ENCODE results near the gene KLK10. TPM values are rescaled to one million over a fixed set of nuclear protein-coding genes. Genes with fewer than 3 reads are reported as not detected.

Gene KLK10
- total RNA-seq, 1 donor, result not detected

GRCh38 chr19:51036519-51036918 lies 17.0 kb upstream of the KLK10 start:
- no peak overlapping the region for H3K4me3 ChIP-seq (ENCODE audit: low read depth, low read length)
- TF ChIP-seq CTCF (IDR thresholded peaks at IDR 0.05; ENCODE audit: insufficient read depth, low read depth, low read length), result no peak
- no peak for DNase-seq (ENCODE audit: low read depth)

GRCh38 chr19:51034704-51035103 lies 15.2 kb upstream of the KLK10 start, which contains the start of gene KLK12:
Gene KLK12 (minus strand): TSS chr19:51035002. CDS start chr19:51034621, 381 bp downstream.
- DNase-seq (ENCODE audit: low read depth), result no peak
- no peak for TF ChIP-seq CTCF (IDR thresholded peaks at IDR 0.05; ENCODE audit: insufficient read depth, low read depth, low read length)
- H3K4me3 ChIP-seq (ENCODE audit: low read depth, low read length), result no peak within 1 kb of the TSS

- no peak for DNase-seq (ENCODE audit: low read depth)
- no peak overlapping the region for H3K4me3 ChIP-seq (ENCODE audit: low read depth, low read length)
- no peak for TF ChIP-seq CTCF (IDR thresholded peaks at IDR 0.05; ENCODE audit: insufficient read depth, low read depth, low read length)
These were observed 12.3 kb upstream of the KLK10 start for GRCh38 chr19:51031880-51032225.

- H3K4me3 ChIP-seq (ENCODE audit: low read depth, low read length), result no peak overlapping the region
- DNase-seq (ENCODE audit: low read depth), result no peak
These were observed 11.8 kb upstream of the KLK10 start for GRCh38 chr19:51031220-51031879.

GRCh38 chr19:51030631-51031030 lies 11.1 kb upstream of the KLK10 start:
- no peak for TF ChIP-seq CTCF (IDR thresholded peaks at IDR 0.05; ENCODE audit: insufficient read depth, low read depth, low read length)
- no peak for DNase-seq (ENCODE audit: low read depth)
- no peak overlapping the region for H3K4me3 ChIP-seq (ENCODE audit: low read depth, low read length)

More at GRCh38 chr19:51031220-51031879, 11.8 kb upstream of the KLK10 start:
- no peak for TF ChIP-seq CTCF (IDR thresholded peaks at IDR 0.05; ENCODE audit: insufficient read depth, low read depth, low read length)

- no peak for DNase-seq (ENCODE audit: low read depth)
- no peak overlapping the region for H3K4me3 ChIP-seq (ENCODE audit: low read depth, low read length)
- TF ChIP-seq CTCF (IDR thresholded peaks at IDR 0.05; ENCODE audit: insufficient read depth, low read depth, low read length), result no peak
These were observed 10.2 kb upstream of the KLK10 start for GRCh38 chr19:51029718-51030117.

GRCh38 chr19:51027873-51028272 lies 8.4 kb upstream of the KLK10 start:
- TF ChIP-seq CTCF (IDR thresholded peaks at IDR 0.05; ENCODE audit: insufficient read depth, low read depth, low read length), result no peak
- no peak for DNase-seq (ENCODE audit: low read depth)
- H3K4me3 ChIP-seq (ENCODE audit: low read depth, low read length), result no peak overlapping the region

All from fibroblast of villous mesenchyme (primary cell).